HepG2 (cell line): ENCODE data around the gene TSPAN18.

Source experiments
- ZFYVE20 ChIP-seq: sonication (generic); formaldehyde crosslinking; IDR thresholded peaks from 2 replicates; pipeline ENCODE4 v1.8.0; 2023; ENCODE audit warnings: low read depth, mild to moderate bottlenecking, moderate library complexity, missing genetic modification reagents, borderline replicate concordance
- ZNF143 ChIP-seq: sonication (generic); formaldehyde crosslinking; IDR thresholded peaks from 2 replicates; pipeline ENCODE4 v1.4.0; 2020; ENCODE audit warnings: missing genetic modification reagents
- TF ChIP-seq, protein P1 (sequence below): sonication (generic); formaldehyde crosslinking; IDR thresholded peaks from 2 replicates; pipeline ENCODE4 v1.8.1; 2023; ENCODE audit warnings: mild to moderate bottlenecking, inconsistent platforms, moderate library complexity, missing genetic modification reagents, borderline replicate concordance

DNA sequence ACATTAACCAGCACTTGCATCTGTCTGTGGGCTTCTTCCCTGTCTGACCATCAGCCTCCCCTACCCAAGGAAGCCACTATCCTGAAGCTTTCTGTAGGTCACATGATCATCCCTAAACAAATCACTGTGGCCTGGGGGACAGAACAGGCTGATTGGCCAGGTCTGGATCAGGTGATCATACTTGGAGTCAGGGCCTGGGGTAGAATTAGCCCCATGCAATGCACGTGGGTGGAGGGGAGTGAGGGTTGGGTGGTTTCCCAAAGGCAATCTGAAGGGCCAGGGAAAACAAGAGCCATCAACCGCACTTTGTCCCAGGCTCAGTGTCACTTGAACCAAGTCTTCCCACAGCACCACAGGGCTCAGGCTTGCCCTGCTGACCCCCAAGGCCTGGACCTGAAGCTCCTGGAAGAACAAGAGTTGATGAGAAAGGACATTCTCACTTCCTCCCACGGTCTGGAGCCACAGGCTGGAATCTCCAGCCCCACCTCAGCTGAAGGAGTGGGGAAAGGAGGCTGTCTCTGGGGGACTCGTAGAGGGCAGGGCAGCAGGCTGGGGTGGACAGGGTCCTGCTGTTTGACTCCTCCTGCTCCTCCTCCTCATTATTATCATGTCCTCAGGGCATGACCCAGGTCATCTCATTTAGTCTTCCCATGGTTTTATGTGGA lies 31.5 kb upstream of the TSPAN18 start:
- TF ChIP-seq, protein P1, sequence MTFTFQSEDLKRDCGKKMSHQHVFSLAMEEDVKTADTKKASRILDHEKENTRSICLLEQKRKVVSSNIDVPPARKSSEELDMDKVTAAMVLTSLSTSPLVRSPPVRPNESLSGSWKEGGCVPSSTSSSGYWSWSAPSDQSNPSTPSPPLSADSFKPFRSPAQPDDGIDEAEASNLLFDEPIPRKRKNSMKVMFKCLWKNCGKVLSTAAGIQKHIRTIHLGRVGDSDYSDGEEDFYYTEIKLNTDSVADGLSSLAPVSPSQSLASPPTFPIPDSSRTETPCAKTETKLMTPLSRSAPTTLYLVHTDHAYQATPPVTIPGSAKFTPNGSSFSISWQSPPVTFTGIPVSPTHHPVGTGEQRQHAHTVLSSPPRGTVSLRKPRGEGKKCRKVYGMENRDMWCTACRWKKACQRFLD: no peak
- TF ChIP-seq ZNF143 (no peak), ZFYVE20 (CRISPR knock-in tag) (no peak)
